ENCODE measurements around the gene ABCG1. TPM values are rescaled to one million over a fixed set of nuclear protein-coding genes. Genes with fewer than 3 reads are reported as not detected.

Gene ABCG1
- total RNA-seq, 4 donors from 2014 or later = 16.1 to 25.9 (median 20.0) TPM

- no peaks in the 10 kb centered on the region for H3K9me3 ChIP-seq
- peaks cover 46 to 78% (median 67%) of the 10 kb centered on the region in 4 donors for H3K4me1 ChIP-seq
- no peaks in the 10 kb centered on the region for H3K27me3 ChIP-seq
- no peak overlapping the region for H3K4me3 ChIP-seq
- WGBS = 94% methylated on average over 5 of the region's 10 CpGs
- no peak for DNase-seq (ENCODE audit: extremely low spot score)
- TF ChIP-seq EP300 (IDR thresholded peaks at IDR 0.05) = no peak
- TF ChIP-seq CTCF (IDR thresholded peaks at IDR 0.05) = no peak
- no peak for TF ChIP-seq POLR2AphosphoS5 (IDR thresholded peaks at IDR 0.05)
- TF ChIP-seq POLR2A (IDR thresholded peaks at IDR 0.05; ENCODE audit: low read depth) = no peak
- intact Hi-C loops (cut with DNase I) = no loop called here
- H3K36me3 ChIP-seq = no peaks in the 10 kb centered on the region
- no peak overlapping the region for H3K27ac ChIP-seq (replicated peaks in 1 of 4)
Observed at GRCh38 chr21:42260121-42260520, 41.2 kb downstream of the ABCG1 start.

- DNase-seq (ENCODE audit: extremely low spot score) = no peak
- H3K4me3 ChIP-seq = no peak overlapping the region
- H3K4me1 ChIP-seq = peaks cover 46 to 78% (median 68%) of the 10 kb centered on the region in 4 donors
- peak overlapping the region in 2 of 4 donors; percentile 5 to 48 for H3K27ac ChIP-seq (replicated peaks in 1 of 4)
- 86% methylated on average over 6 of the region's 7 CpGs for WGBS
- H3K9me3 ChIP-seq = no peaks in the 10 kb centered on the region
- H3K36me3 ChIP-seq = no peaks in the 10 kb centered on the region
- no peak for TF ChIP-seq POLR2AphosphoS5 (IDR thresholded peaks at IDR 0.05)
- TF ChIP-seq POLR2A (IDR thresholded peaks at IDR 0.05; ENCODE audit: low read depth) = no peak
- TF ChIP-seq CTCF (IDR thresholded peaks at IDR 0.05) = no peak
- TF ChIP-seq EP300 (IDR thresholded peaks at IDR 0.05) = no peak
- H3K27me3 ChIP-seq = no peaks in the 10 kb centered on the region
- intact Hi-C loops (cut with DNase I) = no loop called here
Observed at GRCh38 chr21:42261829-42262200, 42.9 kb downstream of the ABCG1 start.

- Histone ChIP-seq H3K4me1 (peaks cover 50 to 71% (median 65%) of the 10 kb centered on the region in 4 donors), H3K4me3 (no peak overlapping the region), H3K27me3 (no peaks in the 10 kb centered on the region), H3K27ac (replicated peaks in 1 of 4) (peak overlapping the region; percentile 24 to 76 (median 54)), H3K36me3 (no peaks in the 10 kb centered on the region), H3K9me3 (no peaks in the 10 kb centered on the region)
- intact Hi-C loops (cut with DNase I) = no loop called here
- 35% methylated on average over 11 of the region's 11 CpGs for WGBS
- TF ChIP-seq POLR2A (IDR thresholded peaks at IDR 0.05; ENCODE audit: low read depth) = no peak
- TF ChIP-seq POLR2AphosphoS5 (IDR thresholded peaks at IDR 0.05) = peak; percentile 27 to 39
- no peak for DNase-seq (ENCODE audit: extremely low spot score)
Observed at GRCh38 chr21:42262831-42263231, 43.9 kb downstream of the ABCG1 start.

- Histone ChIP-seq H3K9me3 (no peaks in the 10 kb centered on the region), H3K36me3 (no peaks in the 10 kb centered on the region), H3K27me3 (no peaks in the 10 kb centered on the region), H3K4me1 (peaks cover 47 to 72% (median 60%) of the 10 kb centered on the region in 4 donors), H3K4me3 (no peak overlapping the region), H3K27ac (replicated peaks in 1 of 4) (peak overlapping the region; percentile 24 to 76 (median 54))
- no peak for DNase-seq (ENCODE audit: extremely low spot score)
- intact Hi-C loops (cut with DNase I) = no loop called here
- TF ChIP-seq CTCF (IDR thresholded peaks at IDR 0.05) = no peak
- TF ChIP-seq POLR2A (IDR thresholded peaks at IDR 0.05; ENCODE audit: low read depth) = no peak
- TF ChIP-seq POLR2AphosphoS5 (IDR thresholded peaks at IDR 0.05) = peak; percentile 59 to 66
- no peak for TF ChIP-seq EP300 (IDR thresholded peaks at IDR 0.05)
- 61% methylated on average over 18 of the region's 18 CpGs for WGBS
Observed at GRCh38 chr21:42263591-42264131, 44.7 kb downstream of the ABCG1 start.

- 84% methylated on average over 10 of the region's 13 CpGs for WGBS
- no peaks in the 10 kb centered on the region for H3K9me3 ChIP-seq
- TF ChIP-seq POLR2AphosphoS5 (IDR thresholded peaks at IDR 0.05) (no peak), POLR2A (IDR thresholded peaks at IDR 0.05; ENCODE audit: low read depth) (no peak), CTCF (IDR thresholded peaks at IDR 0.05) (no peak), EP300 (IDR thresholded peaks at IDR 0.05) (no peak)
- no peak for DNase-seq (ENCODE audit: extremely low spot score)
- peaks cover 38 to 65% (median 53%) of the 10 kb centered on the region in 4 donors for H3K4me1 ChIP-seq
- peak overlapping the region; percentile 18 to 76 (median 54) for H3K27ac ChIP-seq (replicated peaks in 1 of 4)
- no peak overlapping the region for H3K4me3 ChIP-seq
- no peaks in the 10 kb centered on the region for H3K36me3 ChIP-seq
- intact Hi-C loops (cut with DNase I) = no loop called here
- no peaks in the 10 kb centered on the region for H3K27me3 ChIP-seq
Observed at GRCh38 chr21:42264245-42265195, 45.6 kb downstream of the ABCG1 start.

Data from esophagus muscularis mucosa (tissue), 4 donors.